T-helper 17 cell (primary cell): ENCODE data around the gene CD200. TPM values are rescaled to one million over a fixed set of nuclear protein-coding genes. Genes with fewer than 3 reads are reported as not detected.

Experiments
- ATAC-seq: fragments of 150-1000 bp; cut with Tn5 transposase; 2 replicates; pipeline ENCODE4 v1.10.0; 2021; ENCODE audit warnings: mild to moderate bottlenecking, moderate library complexity
- DNase-seq, 3 donors: peaks; one replicate each; pipeline versions ENCODE4 v3.0.0 to v3.0.0-alpha.2; 2020 to 2021
- H3K9me3 ChIP-seq: one replicate; pipeline ENCODE4 v1.7.0; 2013; ENCODE audit warnings: low read length, mild to moderate bottlenecking; ENCODE audit not compliant: control insufficient read depth, poor library complexity, severe bottlenecking
- H3K27ac Mint-ChIP-seq: one replicate; pipeline ENCODE4 v1.8.0; 2022; ENCODE audit warnings: mild to moderate bottlenecking, moderate library complexity, mixed read lengths
- H3K27me3 Mint-ChIP-seq: one replicate; pipeline ENCODE4 v1.8.0; 2022; ENCODE audit warnings: mixed read lengths
- H3K36me3 Mint-ChIP-seq: one replicate; pipeline ENCODE4 v1.8.0; 2022; ENCODE audit warnings: low read depth, mixed read lengths
- H3K4me1 Mint-ChIP-seq: one replicate; pipeline ENCODE4 v1.8.0; 2022; ENCODE audit warnings: mild to moderate bottlenecking, mixed read lengths
- H3K4me3 Mint-ChIP-seq: one replicate; pipeline ENCODE4 v1.8.0; 2022; ENCODE audit warnings: mild to moderate bottlenecking, moderate library complexity, mixed read lengths
- total RNA-seq, 4 donors: library from RNA in 2 of 4; stranded (reverse) in 2 of 4; gene quantifications; one replicate each; pipeline ENCODE4 v1.2.3 and lab custom pipeline; 2022 to 2026

Gene CD200
- total RNA-seq, 2 donors from 2014 or later, result 1.7 to 2.8 TPM

- peaks cover 5% of the 10 kb centered on the region for H3K27me3 Mint-ChIP-seq
- peaks cover 7% of the 10 kb centered on the region for H3K4me1 Mint-ChIP-seq
- ATAC-seq, result no peak
- no peaks in the 10 kb centered on the region for H3K36me3 Mint-ChIP-seq
- no peak overlapping the region for H3K27ac Mint-ChIP-seq
- no peak for DNase-seq
- H3K9me3 ChIP-seq, result no peaks in the 10 kb centered on the region
- H3K4me3 Mint-ChIP-seq, result no peak overlapping the region
Measured at GRCh38 chr3:112353365-112353764, 20.4 kb downstream of the CD200 start.

DNA sequence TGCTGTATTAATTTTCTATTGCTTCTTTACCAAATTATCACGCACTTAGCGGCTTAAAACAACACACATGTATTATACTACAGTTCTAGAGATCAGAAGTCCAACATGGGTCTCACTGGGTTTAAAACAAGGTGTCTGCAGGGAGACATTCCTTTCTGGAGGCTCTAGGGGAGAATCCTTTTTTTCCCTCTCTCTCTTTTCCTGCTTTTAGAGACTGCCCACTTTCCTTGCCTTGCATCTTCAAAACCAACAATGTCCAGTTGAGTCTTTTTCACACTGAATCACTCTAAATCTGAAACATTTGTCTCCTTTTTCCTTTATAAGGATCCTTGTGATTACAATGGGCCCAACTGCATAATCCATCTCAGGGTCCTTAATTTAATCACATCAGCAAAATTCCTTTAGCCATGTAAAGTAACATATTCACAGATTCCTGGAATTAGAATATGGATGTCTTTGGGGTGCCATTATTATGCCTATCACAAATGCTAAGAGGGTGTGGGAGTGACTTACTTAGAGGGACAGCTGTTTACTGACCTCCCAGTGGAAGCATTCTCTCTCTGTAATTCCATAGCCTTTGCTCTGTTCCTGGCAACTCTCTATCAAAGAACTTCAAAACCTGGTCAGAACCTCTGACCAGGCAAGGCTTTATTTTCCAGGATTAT, 21.8 kb downstream of the CD200 start:
- no peaks in the 10 kb centered on the region for H3K9me3 ChIP-seq
- H3K36me3 Mint-ChIP-seq, result no peaks in the 10 kb centered on the region
- no peak overlapping the region for H3K4me3 Mint-ChIP-seq
- DNase-seq (no peak), ATAC-seq (no peak)
- H3K4me1 Mint-ChIP-seq, result peaks cover 11% of the 10 kb centered on the region
- peaks cover 5% of the 10 kb centered on the region for H3K27me3 Mint-ChIP-seq
- H3K27ac Mint-ChIP-seq, result no peak overlapping the region

DNA sequence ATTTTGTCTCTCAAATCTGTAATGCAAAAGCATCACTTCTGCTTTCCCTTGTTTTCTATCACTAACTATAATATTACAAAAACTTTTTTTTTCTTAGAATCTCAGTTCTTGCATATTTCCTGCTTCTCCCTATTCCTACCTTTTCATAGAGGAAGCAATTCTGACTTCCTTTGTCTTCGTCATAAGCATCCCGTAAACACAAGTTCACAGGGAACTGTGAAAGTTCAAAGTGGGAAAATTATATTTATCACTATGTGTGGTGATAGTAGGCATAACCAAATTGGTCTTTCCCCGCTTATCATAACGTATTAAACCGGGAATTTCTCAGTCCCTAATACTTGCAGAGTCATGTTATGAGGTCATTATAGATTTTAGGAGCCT, 22.3 kb downstream of the CD200 start:
- H3K4me1 Mint-ChIP-seq, result peaks cover 11% of the 10 kb centered on the region
- no peak overlapping the region for H3K27ac Mint-ChIP-seq

GRCh38 chr3:112357930-112358780, 25.2 kb downstream of the CD200 start:
- DNase-seq, result peak in 2 of 3 donors; percentile 18 to 20
- Mint-ChIP-seq H3K27ac (peak overlapping the region; percentile 79), H3K4me3 (peak overlapping the region; percentile 78), H3K36me3 (no peaks in the 10 kb centered on the region), H3K4me1 (peaks cover 11% of the 10 kb centered on the region), H3K27me3 (no peaks in the 10 kb centered on the region)
- no peaks in the 10 kb centered on the region for H3K9me3 ChIP-seq
- peak; percentile 89 for ATAC-seq

More for the DNA sequence above, 22.3 kb downstream of the CD200 start:
- Mint-ChIP-seq H3K4me3 (no peak overlapping the region), H3K36me3 (no peaks in the 10 kb centered on the region), H3K27me3 (peaks cover 5% of the 10 kb centered on the region)
- ATAC-seq (no peak), DNase-seq (no peak)
- no peaks in the 10 kb centered on the region for H3K9me3 ChIP-seq

DNA sequence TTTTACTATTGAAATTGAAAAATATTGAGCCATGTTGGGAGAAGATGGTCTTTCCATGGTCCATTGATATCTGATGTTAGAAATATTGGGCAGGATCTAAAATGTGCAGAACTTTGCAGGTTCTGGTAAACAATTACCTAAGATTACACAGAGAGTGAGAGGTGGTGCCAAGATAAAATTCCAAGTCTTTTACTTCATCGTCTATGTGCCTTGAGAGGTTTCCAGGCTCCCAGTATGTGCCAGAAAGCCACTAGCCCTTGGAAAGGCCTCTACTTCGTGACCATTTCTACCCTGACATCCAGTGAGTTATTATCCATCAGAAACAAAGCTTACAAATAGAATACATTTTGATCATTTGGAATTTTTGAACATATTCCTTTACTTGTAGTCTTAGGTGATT, 27.6 kb downstream of the CD200 start:
- Mint-ChIP-seq H3K27ac (no peak overlapping the region), H3K36me3 (peaks cover 4% of the 10 kb centered on the region), H3K4me3 (no peak overlapping the region), H3K27me3 (no peaks in the 10 kb centered on the region), H3K4me1 (peaks cover 21% of the 10 kb centered on the region)
- H3K9me3 ChIP-seq, result no peaks in the 10 kb centered on the region
- no peak for DNase-seq
- no peak for ATAC-seq

- no peak for ATAC-seq
- no peak overlapping the region for H3K4me3 Mint-ChIP-seq
Measured at GRCh38 chr3:112362221-112362620, 29.3 kb downstream of the CD200 start.

GRCh38 chr3:112364291-112364690, 31.3 kb downstream of the CD200 start:
- Mint-ChIP-seq H3K27me3 (peaks cover 4% of the 10 kb centered on the region), H3K4me3 (peak overlapping the region; percentile 33), H3K4me1 (peaks cover 11% of the 10 kb centered on the region), H3K27ac (peak overlapping the region; percentile 61), H3K36me3 (peaks cover 5% of the 10 kb centered on the region)
- no peaks in the 10 kb centered on the region for H3K9me3 ChIP-seq
- ATAC-seq, result no peak
- DNase-seq, result no peak

More at GRCh38 chr3:112362221-112362620, 29.3 kb downstream of the CD200 start:
- Mint-ChIP-seq H3K27me3 (peaks cover 4% of the 10 kb centered on the region), H3K4me1 (peaks cover 21% of the 10 kb centered on the region), H3K36me3 (peaks cover 5% of the 10 kb centered on the region), H3K27ac (no peak overlapping the region)
- no peak for DNase-seq
- no peaks in the 10 kb centered on the region for H3K9me3 ChIP-seq

DNA sequence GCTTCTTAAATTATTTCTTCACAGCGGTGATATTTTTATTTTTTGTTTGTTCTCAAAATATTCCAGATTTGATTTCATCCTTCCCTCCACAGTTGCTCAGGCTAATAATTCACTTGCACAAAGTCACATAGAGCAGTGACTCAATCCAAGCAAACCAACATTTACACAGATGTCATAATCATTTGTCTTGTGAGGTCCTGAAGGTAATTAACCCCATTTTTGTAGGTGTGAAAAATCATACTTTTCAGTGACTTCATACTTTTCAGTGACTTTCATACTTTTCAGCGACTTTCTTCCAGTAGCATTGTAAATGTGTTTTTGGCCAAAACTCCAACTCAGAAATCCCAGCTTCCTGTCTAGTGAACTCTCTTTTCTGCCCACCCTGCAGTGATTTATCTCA, 32.1 kb downstream of the CD200 start:
- H3K27me3 Mint-ChIP-seq, result peaks cover 4% of the 10 kb centered on the region
- no peak for ATAC-seq
- peak overlapping the region; percentile 61 for H3K27ac Mint-ChIP-seq
- H3K4me3 Mint-ChIP-seq, result no peak overlapping the region
- no peak for DNase-seq
- H3K36me3 Mint-ChIP-seq, result peaks cover 5% of the 10 kb centered on the region
- H3K4me1 Mint-ChIP-seq, result peaks cover 11% of the 10 kb centered on the region
- no peaks in the 10 kb centered on the region for H3K9me3 ChIP-seq

DNA sequence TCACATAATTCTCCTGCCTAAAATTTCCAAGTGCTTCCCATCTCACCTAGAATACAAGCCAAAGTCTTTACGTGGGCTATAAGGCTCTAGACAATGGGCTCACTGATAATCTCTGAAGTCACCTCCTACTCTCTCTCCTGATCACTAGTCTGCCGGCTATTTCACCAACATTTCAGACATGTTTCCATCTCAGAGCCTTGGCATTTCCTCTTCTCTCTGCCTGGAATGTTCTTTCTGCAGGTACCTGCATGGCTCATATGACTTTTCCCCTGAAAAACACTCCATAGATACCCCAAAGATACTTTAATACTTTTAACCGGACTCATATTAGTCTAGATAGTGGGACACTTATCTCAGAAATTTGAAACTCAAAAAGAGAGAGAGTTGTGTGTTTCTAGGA, 32.7 kb downstream of the CD200 start:
- H3K4me3 Mint-ChIP-seq, result no peak overlapping the region
- peaks cover 11% of the 10 kb centered on the region for H3K4me1 Mint-ChIP-seq
- H3K27me3 Mint-ChIP-seq, result peaks cover 4% of the 10 kb centered on the region
- H3K36me3 Mint-ChIP-seq, result peaks cover 5% of the 10 kb centered on the region
- no peaks in the 10 kb centered on the region for H3K9me3 ChIP-seq
- no peak for DNase-seq
- H3K27ac Mint-ChIP-seq, result no peak overlapping the region
- no peak for ATAC-seq

DNA sequence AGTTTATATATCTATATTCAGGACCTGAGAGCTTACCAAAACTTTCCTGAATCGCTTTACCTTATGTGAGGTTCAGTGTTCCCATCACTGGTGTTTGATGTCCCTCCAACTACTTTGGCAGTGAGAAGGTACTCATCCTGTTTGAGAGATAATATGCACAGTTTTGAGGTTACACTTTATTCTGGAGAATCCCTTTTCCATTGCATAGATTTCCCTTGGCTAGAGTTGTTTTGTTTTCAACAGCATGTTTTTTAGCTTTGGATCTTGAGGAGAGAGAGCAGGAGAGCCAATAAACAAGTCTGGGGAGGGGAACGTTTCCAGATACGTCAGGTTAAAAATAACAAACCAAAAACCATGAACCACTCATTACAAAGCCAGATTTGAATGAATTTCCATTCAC, 33.6 kb downstream of the CD200 start:
- Mint-ChIP-seq H3K36me3 (peaks cover 5% of the 10 kb centered on the region), H3K27me3 (peaks cover 4% of the 10 kb centered on the region), H3K27ac (no peak overlapping the region)

GRCh38 chr3:112371569-112371968, 38.6 kb downstream of the CD200 start:
- DNase-seq (no peak), ATAC-seq (no peak)
- no peak overlapping the region for H3K27ac Mint-ChIP-seq
- H3K27me3 Mint-ChIP-seq, result peaks cover 2% of the 10 kb centered on the region
- H3K9me3 ChIP-seq, result no peaks in the 10 kb centered on the region
- no peak overlapping the region for H3K4me3 Mint-ChIP-seq
- peaks cover 5% of the 10 kb centered on the region for H3K4me1 Mint-ChIP-seq
- H3K36me3 Mint-ChIP-seq, result no peaks in the 10 kb centered on the region

More for the DNA sequence above, 33.6 kb downstream of the CD200 start:
- no peaks in the 10 kb centered on the region for H3K9me3 ChIP-seq
- H3K4me3 Mint-ChIP-seq, result no peak overlapping the region
- DNase-seq, result no peak
- H3K4me1 Mint-ChIP-seq, result peaks cover 11% of the 10 kb centered on the region
- no peak for ATAC-seq

DNA sequence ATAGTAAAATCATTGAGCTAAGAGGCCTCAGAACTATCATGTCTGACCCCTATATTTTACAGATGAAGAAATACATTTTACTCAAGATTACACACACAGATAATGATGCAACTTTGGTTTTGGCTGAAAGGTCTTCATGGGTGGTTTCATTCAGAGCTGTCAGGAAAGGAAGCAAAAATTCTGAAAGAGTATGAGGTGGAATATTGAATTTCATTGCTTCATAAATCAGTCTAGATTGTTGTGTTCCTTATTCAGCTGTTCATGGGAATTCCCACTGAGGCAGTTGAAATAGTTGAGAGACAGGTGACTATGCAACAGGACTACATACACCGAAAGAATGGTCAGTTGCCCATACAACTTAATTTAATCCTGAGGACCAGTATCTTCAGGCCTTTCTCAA, 39.4 kb downstream of the CD200 start:
- H3K9me3 ChIP-seq, result no peaks in the 10 kb centered on the region
- DNase-seq (no peak), ATAC-seq (no peak)
- Mint-ChIP-seq H3K4me3 (no peak overlapping the region), H3K27ac (no peak overlapping the region), H3K36me3 (no peaks in the 10 kb centered on the region), H3K4me1 (peaks cover 5% of the 10 kb centered on the region), H3K27me3 (no peaks in the 10 kb centered on the region)

- Mint-ChIP-seq H3K4me3 (no peak overlapping the region), H3K27ac (no peak overlapping the region), H3K4me1 (peaks cover 5% of the 10 kb centered on the region), H3K36me3 (no peaks in the 10 kb centered on the region), H3K27me3 (no peaks in the 10 kb centered on the region)
- H3K9me3 ChIP-seq, result no peaks in the 10 kb centered on the region
- DNase-seq (no peak), ATAC-seq (no peak)
Measured at GRCh38 chr3:112373476-112373875, 40.5 kb downstream of the CD200 start.
